Gastrocnemius medialis (tissue), 4 donors: ENCODE data around the gene DDX41. TPM values are rescaled to one million over a fixed set of nuclear protein-coding genes. Genes with fewer than 3 reads are reported as not detected.
A peak's percentile ranks its signal among the peaks of the same experiment; 100 is the strongest.
"Not testable (repeated sequence)": the region's sequence is repeated elsewhere in the genome, so short reads cannot be mapped to it uniquely, and the experiment has no call there.

Experiments
- ATAC-seq, 2 donors: fragments of 150-250 bp; one replicate each; pipeline ENCODE4 v1.9.1; 2016
- DNase-seq, 2 donors: peaks; one replicate each; pipeline ENCODE4 v3.0.0-alpha.2; 2019
- H3K27ac ChIP-seq, 4 donors: fragments of 200-600 bp; sonication (generic); 1 replicate in 1 of 4; 2 replicates in 3 of 4; pipeline ENCODE4 v1.5.1; 2016 to 2018; ENCODE audit warnings: mild to moderate bottlenecking in 2 of 4, moderate library complexity in 1 of 4
- H3K27me3 ChIP-seq, 3 donors: fragments of 200-600 bp; sonication (generic) in 2 of 3; 1 replicate in 1 of 3; 2 replicates in 2 of 3; pipeline versions ENCODE4 v1.5.1 to v1.6.0; 2016 to 2019; ENCODE audit warnings: mild to moderate bottlenecking in 1 of 3, moderate library complexity in 1 of 3
- H3K36me3 ChIP-seq, 2 donors: fragments of 200-600 bp; sonication (generic) in 1 of 2; one replicate each; pipeline ENCODE4 v1.5.1; 2017 to 2018
- H3K4me1 ChIP-seq, 2 donors: fragments of 200-600 bp; sonication (generic) in 1 of 2; one replicate each; pipeline ENCODE4 v1.5.1; 2016 to 2017; ENCODE audit warnings: mild to moderate bottlenecking in 2 of 2
- H3K4me3 ChIP-seq, 4 donors: fragments of 200-600 bp; sonication (generic) in 3 of 4; 1 replicate in 1 of 4; 2 replicates in 3 of 4; pipeline ENCODE4 v1.5.1; 2016 to 2019; ENCODE audit warnings: mild to moderate bottlenecking in 2 of 4
- H3K9me3 ChIP-seq, 3 donors: fragments of 200-600 bp; sonication (generic) in 2 of 3; 1 replicate in 1 of 3; 2 replicates in 2 of 3; pipeline ENCODE4 v1.5.1; 2016 to 2019
- CTCF ChIP-seq, 5 experiments: fragments of 450-650 bp in 3 of 5; fragments of 200-600 bp in 2 of 5; sonication (generic) in 2 of 5; IDR thresholded peaks in 4 of 5; conservative IDR thresholded peaks in 1 of 5; 1 replicate in 4 of 5; 2 replicates in 1 of 5; pipeline ENCODE4 v1.5.1; 2016 to 2019; ENCODE audit warnings: antibody characterized with exemption in 5 of 5, mild to moderate bottlenecking in 3 of 5, moderate library complexity in 3 of 5
- POLR2A ChIP-seq, 2 donors: fragments of 450-650 bp; IDR thresholded peaks; one replicate each; pipeline ENCODE4 v1.6.1; 2017; ENCODE audit warnings: antibody characterized with exemption in 2 of 2, mild to moderate bottlenecking in 2 of 2, moderate library complexity in 2 of 2
- in situ Hi-C, 4 donors: fragments of 200-750 bp; cut with MboI; loops; one replicate each; pipeline versions ENCODE4 v1.15.0 to v1.8.0; 2017; ENCODE audit warnings: low sequenced_read_pairs in 4 of 4
- intact Hi-C: fragments of 100-400 bp; cut with DNase I; formaldehyde crosslinking; loops from one replicate; pipeline ENCODE4 v1.15.1; 2023; ENCODE audit warnings: low total_unique reads
- total RNA-seq, 4 donors: library from RNA; depleted of rRNA; stranded (reverse); fragments of >200 nt; gene quantifications; one replicate each; pipeline versions ENCODE4 v1.1.0 to v1.2.3, GENCODE V29; 2016

Gene DDX41
- 100 to 1,000 TPM in 1 of 4 donors, 10 to 100 TPM in 3; 47.1 to 105 (median 62.3) TPM for total RNA-seq

- H3K4me3 ChIP-seq, result peak within 1 kb of the TSS; percentile 55 to 98 (median 90)
- ATAC-seq (peak; percentile 95 to 96), DNase-seq (peak; percentile 98 to 99)
- intact Hi-C loops (loop anchor here (1.0 to 2.0 kb wide), 3 partner anchors 20 to 76 kb away; partner anchors contain the start of genes PDLIM7 and TMED9), in situ Hi-C loops (loop anchor here in 1 of 4 donors (25.0 kb wide), 1 partner anchor 130 kb away; the partner anchor contains the start of gene SLC34A1)
- H3K4me1 ChIP-seq, result peaks cover 15 to 28% of the 10 kb centered on the region in 2 donors
- peaks cover 0 to 58% of the 10 kb centered on the region in 2 donors for H3K36me3 ChIP-seq
- no peaks in the 10 kb centered on the region for H3K9me3 ChIP-seq
- TF ChIP-seq CTCF (IDR thresholded peaks at IDR 0.05 in 4 of 5, conservative IDR thresholded peaks at IDR 0.05 in 1 of 5) (peak in 3 of 5 experiments; percentile 29 to 43 (median 37)), POLR2A (IDR thresholded peaks at IDR 0.05) (peak; percentile 4 to 25)
- H3K27me3 ChIP-seq, result no peaks in the 10 kb centered on the region
- H3K27ac ChIP-seq, result peak within 1 kb of the TSS; percentile 88 to 94 (median 92)
These were observed at the start of gene DDX41 for GRCh38 chr5:177516601-177517568. TSS of gene DDX41 (minus strand) at chr5:177516961. CDS start at chr5:177516945, 16 bp downstream.

DNA sequence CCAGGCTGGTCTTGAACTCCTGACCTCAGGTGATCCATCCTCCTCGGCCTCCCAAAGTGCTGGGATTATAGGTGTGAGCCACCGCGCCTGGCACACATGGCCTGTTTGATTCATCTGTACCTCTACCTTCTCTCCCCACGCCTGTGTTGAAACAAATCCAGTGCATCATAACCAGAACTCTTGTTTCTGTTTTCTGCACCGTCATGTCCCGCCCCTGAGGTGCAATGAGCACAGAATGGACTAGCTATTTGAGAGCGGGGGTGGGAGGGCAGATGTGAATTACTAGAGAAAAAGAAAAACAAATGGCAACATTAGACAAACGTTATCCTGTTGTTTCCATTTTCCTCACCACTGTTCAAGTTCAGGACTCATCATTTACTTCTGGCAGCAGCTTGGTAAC lies 48.3 kb upstream of the DDX41 start:
- H3K27ac ChIP-seq, result no peak overlapping the region
- no peak for ATAC-seq
- H3K36me3 ChIP-seq, result no peaks in the 10 kb centered on the region
- no peak for DNase-seq
- H3K4me1 ChIP-seq, result no peaks in the 10 kb centered on the region
- intact Hi-C loops, result no loop called here
- H3K4me3 ChIP-seq, result no peak overlapping the region
- TF ChIP-seq CTCF (IDR thresholded peaks at IDR 0.05 in 4 of 5, conservative IDR thresholded peaks at IDR 0.05 in 1 of 5) (no peak), POLR2A (IDR thresholded peaks at IDR 0.05) (no peak)
- no peaks in the 10 kb centered on the region for H3K9me3 ChIP-seq
- in situ Hi-C loops, result no loop called here
- H3K27me3 ChIP-seq, result no peaks in the 10 kb centered on the region

DNA sequence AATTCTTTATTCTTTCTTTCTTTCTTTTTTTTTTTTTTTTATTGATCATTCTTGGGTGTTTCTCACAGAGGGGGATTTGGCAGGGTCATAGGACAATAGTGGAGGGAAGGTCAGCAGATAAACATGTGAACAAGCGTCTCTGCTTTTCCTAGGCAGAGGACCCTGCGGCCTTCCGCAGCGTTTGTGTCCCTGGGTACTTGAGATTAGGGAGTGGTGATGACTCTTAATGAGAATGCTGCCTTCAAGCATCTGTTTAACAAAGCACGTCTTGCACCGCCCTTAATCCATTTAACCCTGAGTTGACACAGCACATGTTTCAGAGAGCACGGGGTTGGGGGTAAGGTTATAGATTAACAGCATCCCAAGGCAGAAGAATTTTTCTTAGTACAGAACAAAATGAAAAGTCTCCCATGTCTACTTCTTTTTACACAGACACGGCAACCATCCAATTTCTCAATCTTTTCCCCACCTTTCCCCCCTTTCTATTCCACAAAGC lies 42.7 kb upstream of the DDX41 start:
- H3K36me3 ChIP-seq, DNase-seq, H3K4me3 ChIP-seq, in situ Hi-C loops, H3K27me3 ChIP-seq, ATAC-seq, intact Hi-C loops, H3K27ac ChIP-seq, H3K9me3 ChIP-seq: not testable (repeated sequence)
- peaks cover 16 to 25% of the 10 kb centered on the region in 2 donors for H3K4me1 ChIP-seq

- no peak overlapping the region for H3K4me3 ChIP-seq
- ATAC-seq (no peak), DNase-seq (no peak)
- TF ChIP-seq CTCF (IDR thresholded peaks at IDR 0.05 in 4 of 5, conservative IDR thresholded peaks at IDR 0.05 in 1 of 5), result no peak
- no peak for TF ChIP-seq POLR2A (IDR thresholded peaks at IDR 0.05)
- H3K27ac ChIP-seq, result peak overlapping the region in 2 of 4 donors; percentile 51 to 89
- intact Hi-C loops, result no loop called here
- no peaks in the 10 kb centered on the region for H3K36me3 ChIP-seq
- H3K9me3 ChIP-seq, result no peaks in the 10 kb centered on the region
- peaks cover 23 to 34% of the 10 kb centered on the region in 2 donors for H3K4me1 ChIP-seq
- no peaks in the 10 kb centered on the region for H3K27me3 ChIP-seq
- in situ Hi-C loops, result no loop called here
These were observed 41.0 kb upstream of the DDX41 start for GRCh38 chr5:177557796-177558195.
